HG03135 (cell line): Measurements from ENCODE around the gene SLC7A4.
"Not testable (repeated sequence)": the region's sequence is repeated elsewhere in the genome, so short reads cannot be mapped to it uniquely, and the experiment has no call there.

Experiments
- ATAC-seq: cut with Tn5 transposase; IDR thresholded peaks from one replicate; pipeline ENCODE4 v1.9.1; 2021; ENCODE audit warnings: mild to moderate bottlenecking, moderate library complexity; ENCODE audit not compliant: unreplicated experiment

SLC7A4 gene

DNA sequence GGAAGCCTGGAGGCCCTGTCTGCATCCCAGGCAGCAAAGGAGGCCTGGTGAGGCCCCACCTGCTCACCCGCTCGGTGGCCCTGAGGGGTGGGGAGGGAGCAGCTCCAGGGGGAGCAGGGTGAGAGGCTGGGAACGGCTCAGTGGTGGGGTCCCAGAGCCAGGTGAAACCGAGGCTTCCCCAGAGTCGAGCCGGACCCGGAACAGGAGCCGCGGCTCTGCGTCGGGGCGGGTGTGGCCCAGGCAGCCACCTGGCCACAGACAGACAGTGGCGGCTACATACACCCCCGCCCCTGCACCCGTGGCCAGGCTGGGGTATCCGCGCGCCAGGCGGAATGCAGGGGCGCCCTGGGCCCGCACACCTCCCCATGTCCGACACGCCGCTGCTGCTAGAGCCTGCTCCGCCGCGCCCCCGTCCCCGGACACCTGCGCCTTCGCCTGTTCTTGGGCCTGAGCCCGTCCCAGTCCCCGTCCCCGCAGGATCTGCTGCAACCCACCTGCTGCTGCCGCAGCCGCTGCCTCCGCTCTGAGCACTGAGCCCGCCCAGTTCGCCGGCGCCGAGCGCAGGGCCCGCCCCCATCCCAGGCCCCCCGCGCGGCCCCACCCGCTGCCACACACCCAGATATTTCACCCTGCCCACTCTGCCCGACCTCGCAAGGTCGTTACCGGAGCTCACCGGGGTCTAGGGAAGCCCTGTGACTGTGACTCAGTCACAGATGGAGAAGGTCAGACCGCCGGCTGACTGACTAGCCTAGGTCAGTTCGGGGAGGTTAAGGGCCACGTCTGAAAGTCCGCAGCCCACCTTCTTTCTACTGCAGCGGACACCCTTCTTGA is at the start of gene SLC7A4:
TSS of gene SLC7A4 (minus strand) at position 525 of the 831 bp plus-strand sequence. CDS start 749 bp downstream, outside the sequence.
- no peak for ATAC-seq

- no peak for ATAC-seq
Observed at GRCh38 chr22:21080435-21081137, 48.2 kb upstream of the SLC7A4 start.

GRCh38 chr22:21079493-21079892 is 47.1 kb upstream of the SLC7A4 start:
- no peak for ATAC-seq

DNA sequence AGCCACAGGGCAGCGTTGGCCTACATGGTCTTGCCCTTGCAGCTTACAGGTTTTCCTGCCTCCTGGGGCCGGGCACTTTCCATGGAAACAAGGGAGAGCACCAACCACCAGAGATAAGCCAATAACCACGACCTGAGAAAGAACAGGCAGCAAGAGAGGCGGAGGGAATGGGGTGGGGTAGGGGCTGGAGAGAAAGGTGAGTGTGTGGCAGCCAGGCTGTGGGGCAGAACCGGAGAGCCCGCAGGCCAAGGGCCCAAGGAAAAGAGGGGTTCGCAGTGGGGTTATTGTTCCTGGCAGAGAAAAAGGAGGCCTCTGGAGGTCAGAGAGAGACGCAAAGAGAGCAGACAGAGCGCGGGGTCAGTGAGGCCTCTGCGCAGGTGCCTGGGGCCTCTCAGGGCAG is 46.6 kb upstream of the SLC7A4 start:
- ATAC-seq: no peak

GRCh38 chr22:21077884-21078508 is 45.6 kb upstream of the SLC7A4 start:
- no peak for ATAC-seq

- no peak for ATAC-seq
Observed at GRCh38 chr22:21076912-21077625, 44.7 kb upstream of the SLC7A4 start.

DNA sequence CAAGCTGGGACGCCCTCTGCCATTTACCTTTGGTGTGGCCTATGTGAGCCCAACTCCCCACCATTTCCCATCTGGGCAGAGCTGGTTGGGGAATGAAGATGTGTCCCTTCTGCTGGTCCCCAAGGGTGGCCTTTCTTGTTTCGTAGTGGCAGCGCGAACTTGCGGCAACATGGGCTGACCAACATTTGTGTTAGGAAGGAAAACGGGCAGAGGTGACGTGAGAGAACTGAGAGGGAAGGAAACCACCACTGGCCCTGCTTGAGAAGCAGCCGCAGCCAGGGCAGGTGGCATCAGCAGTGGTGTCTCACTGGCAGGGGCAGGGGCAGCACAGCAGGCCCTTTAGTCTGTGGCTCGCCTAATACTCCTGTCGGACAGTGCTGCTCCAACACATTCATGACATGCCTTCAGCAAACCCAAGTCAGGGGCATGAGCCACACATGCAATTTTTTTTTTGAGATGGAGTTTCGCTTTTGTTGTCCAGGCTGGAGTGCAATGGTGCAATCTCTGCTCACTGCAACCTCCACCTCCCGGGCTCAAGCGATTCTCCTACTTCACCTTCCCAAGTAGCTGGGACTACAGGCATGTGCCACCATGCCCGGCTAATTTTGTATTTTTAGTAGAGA is 43.3 kb upstream of the SLC7A4 start:
- ATAC-seq: no peak

DNA sequence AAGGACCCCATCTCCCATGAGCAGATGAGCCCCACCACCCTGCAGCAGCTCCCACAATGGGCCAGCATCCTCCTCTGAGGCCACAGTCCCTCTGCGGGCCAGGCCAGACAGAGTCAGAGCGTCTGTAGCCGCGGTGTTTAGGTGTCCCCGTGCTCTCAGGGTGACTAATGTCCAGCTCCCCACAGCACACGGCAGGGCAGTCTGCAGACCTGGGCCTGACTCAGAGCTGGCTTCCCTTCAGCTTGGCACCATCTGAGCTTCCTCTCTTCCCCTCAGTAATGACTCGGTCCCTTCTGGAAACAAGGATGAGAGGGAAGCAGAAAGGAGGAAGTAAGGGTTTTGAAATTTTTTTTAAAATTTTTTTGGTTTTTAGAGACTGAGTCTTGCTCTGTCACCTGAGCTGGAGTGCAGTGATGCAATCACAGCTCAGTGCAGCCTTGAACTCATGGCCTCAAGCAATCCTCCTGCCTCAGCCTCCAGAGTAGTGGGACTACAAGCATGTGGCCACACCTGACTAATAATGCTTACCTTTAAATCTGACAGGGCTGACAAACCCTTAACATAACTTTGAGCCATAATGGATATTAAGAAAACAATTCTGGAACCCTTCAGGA is 41.8 kb upstream of the SLC7A4 start:
- no peak for ATAC-seq

DNA sequence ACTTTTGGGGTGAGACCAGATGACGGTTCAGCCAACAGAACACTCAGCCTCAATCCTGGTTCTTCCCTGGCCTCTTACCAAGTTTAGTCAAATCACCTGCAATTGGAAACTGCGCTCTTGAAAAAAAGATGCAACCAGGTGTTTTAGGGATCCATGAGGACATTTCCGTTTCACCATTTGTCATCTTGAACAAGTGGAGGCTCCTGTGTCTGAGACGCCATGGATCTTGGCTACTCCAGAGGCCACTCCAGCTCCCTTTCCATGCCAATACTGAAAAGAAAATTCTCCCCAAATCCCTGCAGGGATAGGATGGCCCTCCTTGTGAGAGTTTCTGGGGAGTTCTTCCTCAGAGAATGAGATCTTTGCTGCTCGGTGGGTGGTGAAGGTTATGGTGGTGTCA is 41.1 kb upstream of the SLC7A4 start:
- no peak for ATAC-seq

DNA sequence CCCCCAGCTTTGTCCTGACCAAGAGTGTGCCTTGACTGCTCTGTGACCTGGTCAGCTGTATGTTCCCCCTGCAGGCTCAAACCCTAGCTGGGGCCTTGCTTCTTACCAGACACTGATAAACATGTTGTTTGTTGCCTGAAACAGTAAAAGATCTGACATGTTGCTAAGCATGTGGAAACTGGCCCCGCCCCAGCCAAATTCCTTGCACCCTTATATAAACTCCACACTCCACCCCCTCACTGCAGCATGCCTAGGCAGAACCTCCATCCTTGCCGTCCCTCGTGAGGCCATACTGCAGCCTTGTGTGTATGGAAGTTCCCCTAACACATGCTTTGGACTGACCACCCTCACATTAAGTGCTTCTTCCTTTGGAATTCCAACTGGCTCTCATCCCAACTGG is 40.7 kb upstream of the SLC7A4 start:
- no peak for ATAC-seq

DNA sequence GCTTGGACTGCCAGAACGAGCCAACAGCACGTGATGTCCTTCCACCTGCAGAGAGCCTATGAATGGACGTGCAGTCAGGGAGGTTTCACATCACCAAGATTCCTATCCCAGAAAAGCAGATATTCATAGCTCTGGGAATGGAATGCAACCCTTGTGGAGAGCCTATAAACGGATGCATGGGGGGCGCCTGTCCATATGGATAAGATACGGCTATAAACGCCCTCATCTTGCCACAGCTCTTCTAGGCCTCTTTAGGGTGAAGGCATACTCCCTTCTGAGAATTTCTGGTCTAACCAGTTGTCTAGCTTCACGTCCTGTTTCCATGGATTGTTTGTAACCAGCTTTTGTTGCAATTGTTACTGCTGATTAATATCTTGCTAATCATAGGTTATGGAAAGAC is 39.4 kb upstream of the SLC7A4 start:
- not testable (repeated sequence) for ATAC-seq

GRCh38 chr22:21070690-21071615 is 38.6 kb upstream of the SLC7A4 start:
- ATAC-seq: no peak

DNA sequence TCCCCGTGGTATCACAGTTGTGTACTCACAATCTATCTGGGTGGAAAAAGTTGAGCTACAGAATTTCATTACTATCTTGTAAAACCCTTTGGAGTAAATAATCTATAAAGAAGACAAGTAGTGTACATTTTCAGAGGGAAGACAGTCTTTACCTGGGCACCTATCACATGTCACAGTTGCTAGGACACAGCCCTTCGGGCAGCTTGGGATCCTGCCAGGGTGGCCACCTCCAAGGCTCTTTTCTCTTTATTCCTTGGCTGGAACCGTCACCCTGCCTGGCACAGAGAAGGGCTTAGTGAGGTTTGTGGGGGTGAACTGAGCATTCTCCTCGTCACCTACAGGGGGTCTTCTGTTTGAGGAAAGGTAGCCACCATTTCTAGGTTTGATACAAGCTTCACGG is 37.0 kb upstream of the SLC7A4 start:
- no peak for ATAC-seq

DNA sequence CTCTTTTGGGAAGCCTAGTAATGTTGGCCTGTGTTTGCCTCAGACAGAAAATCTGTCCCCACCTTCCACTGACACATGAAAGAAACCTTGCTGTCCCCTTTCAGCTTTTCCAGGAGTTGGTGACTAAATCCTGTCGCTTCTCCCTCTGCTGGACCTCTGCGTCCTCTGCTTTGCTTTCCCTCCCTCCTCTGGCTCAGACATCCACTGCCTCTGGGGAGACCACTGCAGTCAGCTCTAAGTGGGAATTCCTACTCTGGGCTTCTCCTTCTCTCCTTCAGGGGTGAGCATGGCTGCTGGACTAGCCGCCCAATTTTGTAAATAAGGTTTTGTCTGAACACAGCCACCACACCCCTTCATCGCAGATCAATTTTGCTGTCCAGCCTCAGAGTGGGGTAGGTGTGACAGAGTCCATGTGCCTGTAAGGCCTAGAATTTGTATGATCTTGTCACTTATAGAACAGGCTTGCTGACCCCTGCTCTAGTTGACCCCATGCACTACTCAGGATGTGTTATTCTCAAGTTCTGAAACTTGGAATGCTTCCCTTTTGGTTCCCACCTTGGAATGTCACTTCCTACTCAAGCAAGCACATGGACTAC is 36.4 kb upstream of the SLC7A4 start:
- no peak for ATAC-seq

DNA sequence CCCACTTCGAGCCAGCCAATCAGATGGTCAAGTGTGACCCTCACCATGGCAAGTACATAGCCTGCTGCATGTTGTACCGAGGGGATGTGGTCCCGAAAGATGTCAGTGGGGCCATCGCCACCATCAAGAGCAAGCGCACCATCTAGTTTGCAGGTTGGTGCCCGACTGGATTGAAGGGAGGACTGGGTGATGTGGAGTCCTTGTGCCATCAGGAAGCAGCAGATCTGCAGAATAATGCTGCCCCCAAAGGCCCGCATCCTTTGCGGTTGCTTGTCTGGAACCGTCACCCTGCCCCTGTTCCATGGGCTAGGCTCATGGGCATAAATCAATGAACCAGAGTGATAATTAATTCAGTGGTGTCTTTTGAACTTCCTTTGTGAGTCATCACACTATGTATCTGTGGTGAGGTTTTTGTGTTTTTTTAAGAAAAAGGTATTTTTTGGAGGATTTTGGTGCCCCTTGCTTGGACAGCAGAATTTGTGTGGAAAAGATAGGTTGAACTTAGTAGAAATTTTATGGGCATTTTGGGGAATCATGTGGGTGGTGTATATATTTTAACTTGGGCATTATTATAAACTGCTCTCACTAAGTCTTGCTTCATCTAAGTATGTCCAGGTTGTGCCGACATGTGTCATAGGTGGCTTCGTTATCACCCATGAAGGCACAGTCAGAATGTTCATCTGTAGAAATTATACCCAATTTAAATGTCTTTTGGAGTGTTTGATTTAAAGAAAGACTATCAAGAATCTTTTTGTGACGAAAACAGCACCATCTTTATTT is 35.7 kb upstream of the SLC7A4 start:
- ATAC-seq: no peak

- ATAC-seq: no peak
Observed at GRCh38 chr22:21067075-21067900, 34.9 kb upstream of the SLC7A4 start.
